ENCODE data around the gene AJAP1.

- no peak for TF ChIP-seq POLR2A (IDR thresholded peaks at IDR 0.05; ENCODE audit: low read length)
- no peak for TF ChIP-seq GATA1 (IDR thresholded peaks at IDR 0.05; ENCODE audit: low read depth, low read length)
These were observed 75.7 kb downstream of the AJAP1 start for GRCh38 chr1:4730078-4730477.
